AG10803 (cell line): ENCODE results near the gene RBM26.

Source experiments
- DNase-seq: peaks from one replicate; pipeline ENCODE4 v3.0.0; 2010; ENCODE audit warnings: low read depth
- H3K4me3 ChIP-seq: 2 replicates; pipeline ENCODE4 v1.5.1; 2011; ENCODE audit warnings: mild to moderate bottlenecking, low read length, control low read depth
- CTCF ChIP-seq: conservative IDR thresholded peaks from 2 replicates; pipeline ENCODE4 v1.5.1; 2011; ENCODE audit warnings: mild to moderate bottlenecking, low read length, control low read depth, inconsistent platforms

Gene RBM26

GRCh38 chr13:79270859-79271258 lies 135.2 kb downstream of the RBM26 start:
- DNase-seq, result no peak
- no peak for TF ChIP-seq CTCF
- H3K4me3 ChIP-seq, result no peak overlapping the region
